SK-N-SH treated with all-trans-retinoic acid at 6 μM for 48 hours (cell line): Measurements from ENCODE around the gene CCDC14.

Experiments used
- ATAC-seq: fragments of 200-7000 bp; cut with Tn5 transposase; 3 replicates; pipeline ENCODE4 v1.9.1; 2020; ENCODE audit warnings: mild to moderate bottlenecking, moderate library complexity
- ARNTL ChIP-seq: fragments of 450-650 bp; formaldehyde crosslinking; IDR thresholded peaks from 2 replicates; pipeline ENCODE4 v1.5.0; 2020; ENCODE audit warnings: low read depth, mild to moderate bottlenecking, moderate library complexity, borderline replicate concordance
- BACH2 ChIP-seq: fragments of 250-450 bp; sonication (Bioruptor Pico); IDR thresholded peaks from 2 replicates; pipeline ENCODE4 v1.9.0; 2021; ENCODE audit warnings: mild to moderate bottlenecking, borderline replicate concordance
- CREB5 ChIP-seq: fragments of 250-450 bp; sonication (Bioruptor Pico); IDR thresholded peaks from 2 replicates; pipeline ENCODE4 v1.5.1; 2020; ENCODE audit warnings: low read depth, mild to moderate bottlenecking, moderate library complexity
- CSDC2 ChIP-seq: fragments of 250-450 bp; sonication (Bioruptor Pico); IDR thresholded peaks from 2 replicates; pipeline ENCODE4 v1.5.0; 2020; ENCODE audit warnings: mild to moderate bottlenecking, moderate library complexity
- CSRNP3 ChIP-seq: fragments of 250-450 bp; sonication (Bioruptor Pico); IDR thresholded peaks from 2 replicates; pipeline ENCODE4 v1.5.1; 2021; ENCODE audit warnings: mild to moderate bottlenecking, moderate library complexity
- GLIS3 ChIP-seq: fragments of 250-450 bp; sonication (Bioruptor Pico); IDR thresholded peaks from 2 replicates; pipeline ENCODE4 v1.5.0; 2020; ENCODE audit warnings: mild to moderate bottlenecking, moderate library complexity
- OSR1 ChIP-seq: fragments of 250-450 bp; sonication (Bioruptor Pico); IDR thresholded peaks from 2 replicates; pipeline ENCODE4 v1.8.0; 2022; ENCODE audit warnings: moderate library complexity, mild to moderate bottlenecking, inconsistent platforms
- PATZ1 ChIP-seq: fragments of 250-450 bp; sonication (Bioruptor Pico); IDR thresholded peaks from 2 replicates; pipeline ENCODE4 v1.8.0; 2020; ENCODE audit warnings: mild to moderate bottlenecking, moderate library complexity, borderline replicate concordance
- POU6F1 ChIP-seq: fragments of 250-450 bp; sonication (Bioruptor Pico); IDR thresholded peaks from 2 replicates; pipeline ENCODE4 v1.8.0; 2021; ENCODE audit warnings: low read depth, mild to moderate bottlenecking, moderate library complexity, borderline replicate concordance
- PPARA ChIP-seq: fragments of 250-450 bp; sonication (Bioruptor Pico); IDR thresholded peaks from 2 replicates; pipeline ENCODE4 v1.5.0; 2020; ENCODE audit warnings: mild to moderate bottlenecking, borderline replicate concordance
- RARB ChIP-seq: fragments of 250-450 bp; sonication (Bioruptor Pico); IDR thresholded peaks from 2 replicates; pipeline ENCODE4 v1.8.0; 2021; ENCODE audit warnings: mild to moderate bottlenecking, moderate library complexity
- TCF4 ChIP-seq: fragments of 250-450 bp; sonication (Bioruptor Pico); IDR thresholded peaks from 2 replicates; pipeline ENCODE4 v1.8.0; 2021; ENCODE audit warnings: mild to moderate bottlenecking, moderate library complexity, borderline replicate concordance
- TOX ChIP-seq: fragments of 250-450 bp; sonication (Bioruptor Pico); IDR thresholded peaks from 2 replicates; pipeline ENCODE4 v1.8.0; 2021; ENCODE audit warnings: mild to moderate bottlenecking, moderate library complexity, borderline replicate concordance
- TSHZ2 ChIP-seq: fragments of 250-450 bp; sonication (Bioruptor Pico); IDR thresholded peaks from 2 replicates; pipeline ENCODE4 v1.5.0; 2020; ENCODE audit warnings: mild to moderate bottlenecking, moderate library complexity
- ZFP3 ChIP-seq: fragments of 250-450 bp; sonication (Bioruptor Pico); IDR thresholded peaks from 2 replicates; pipeline ENCODE4 v1.5.0; 2020; ENCODE audit warnings: mild to moderate bottlenecking, moderate library complexity
- ZFP30 ChIP-seq: fragments of 450-650 bp; formaldehyde crosslinking; IDR thresholded peaks from 2 replicates; pipeline ENCODE4 v1.5.0; 2022; ENCODE audit warnings: mild to moderate bottlenecking, moderate library complexity
- ZNF565 ChIP-seq: fragments of 450-650 bp; formaldehyde crosslinking; conservative IDR thresholded peaks from 2 replicates; pipeline ENCODE4 v1.5.0; 2020; ENCODE audit warnings: low read depth, mild to moderate bottlenecking, moderate library complexity
- ZNF70 ChIP-seq: fragments of 450-650 bp; formaldehyde crosslinking; IDR thresholded peaks from 2 replicates; pipeline ENCODE4 v1.5.0; 2020; ENCODE audit warnings: mild to moderate bottlenecking, moderate library complexity

CCDC14 gene

GRCh38 chr3:123929325-123929724 lies 31.7 kb downstream of the CCDC14 start:
- TF ChIP-seq POU6F1 (CRISPR knock-in tag) (no peak), ZFP3 (CRISPR knock-in tag) (no peak)
- TF ChIP-seq, all 23 proteins: peak for 0
- no peak for ATAC-seq

GRCh38 chr3:123926396-123926795 lies 34.6 kb downstream of the CCDC14 start:
- no peak for ATAC-seq
- no peak for TF ChIP-seq CSRNP3
- TF ChIP-seq ZNF70 (CRISPR knock-in tag) = no peak
- TF ChIP-seq GLIS3 (CRISPR knock-in tag) = no peak
- TF ChIP-seq PPARA = no peak
- TF ChIP-seq CSDC2 = no peak
- TF ChIP-seq BACH2 (CRISPR knock-in tag) = no peak
- TF ChIP-seq TSHZ2 (CRISPR knock-in tag) = no peak
- no peak for TF ChIP-seq OSR1
- no peak for TF ChIP-seq ZNF565 (CRISPR knock-in tag)
- no peak for TF ChIP-seq ARNTL (CRISPR knock-in tag)
- no peak for TF ChIP-seq RARB (CRISPR knock-in tag)
- TF ChIP-seq POU6F1 (CRISPR knock-in tag) = no peak
- no peak for TF ChIP-seq TOX (CRISPR knock-in tag)
- no peak for TF ChIP-seq ZFP30 (CRISPR knock-in tag)
- TF ChIP-seq TCF4 (CRISPR knock-in tag) = no peak
- TF ChIP-seq, all 23 proteins: peak for 0

- ATAC-seq = no peak
- TF ChIP-seq PATZ1 (CRISPR knock-in tag) (no peak), CREB5 (no peak), TSHZ2 (CRISPR knock-in tag) (no peak)
These were observed 40.2 kb downstream of the CCDC14 start for GRCh38 chr3:123920868-123921267.
